NB4 (cell line): Measurements from ENCODE around the gene SHH.

ENCODE experiments used
- MAX ChIP-seq: IDR thresholded peaks from 2 replicates; pipeline ENCODE4 v1.6.1; 2011; ENCODE audit warnings: low read depth, low read length
- TF ChIP-seq, protein P1 (sequence below): IDR thresholded peaks from one replicate; pipeline ENCODE4 v1.5.1; 2012; ENCODE audit warnings: low read depth, low read length

GRCh38 chr7:155844019-155844453 lies 31.8 kb upstream of the SHH start:
- no peak for TF ChIP-seq MAX
- TF ChIP-seq, protein P1, sequence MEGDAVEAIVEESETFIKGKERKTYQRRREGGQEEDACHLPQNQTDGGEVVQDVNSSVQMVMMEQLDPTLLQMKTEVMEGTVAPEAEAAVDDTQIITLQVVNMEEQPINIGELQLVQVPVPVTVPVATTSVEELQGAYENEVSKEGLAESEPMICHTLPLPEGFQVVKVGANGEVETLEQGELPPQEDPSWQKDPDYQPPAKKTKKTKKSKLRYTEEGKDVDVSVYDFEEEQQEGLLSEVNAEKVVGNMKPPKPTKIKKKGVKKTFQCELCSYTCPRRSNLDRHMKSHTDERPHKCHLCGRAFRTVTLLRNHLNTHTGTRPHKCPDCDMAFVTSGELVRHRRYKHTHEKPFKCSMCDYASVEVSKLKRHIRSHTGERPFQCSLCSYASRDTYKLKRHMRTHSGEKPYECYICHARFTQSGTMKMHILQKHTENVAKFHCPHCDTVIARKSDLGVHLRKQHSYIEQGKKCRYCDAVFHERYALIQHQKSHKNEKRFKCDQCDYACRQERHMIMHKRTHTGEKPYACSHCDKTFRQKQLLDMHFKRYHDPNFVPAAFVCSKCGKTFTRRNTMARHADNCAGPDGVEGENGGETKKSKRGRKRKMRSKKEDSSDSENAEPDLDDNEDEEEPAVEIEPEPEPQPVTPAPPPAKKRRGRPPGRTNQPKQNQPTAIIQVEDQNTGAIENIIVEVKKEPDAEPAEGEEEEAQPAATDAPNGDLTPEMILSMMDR, result no peak
